Duodenal mucosa (tissue), 2 donors: Measurements from ENCODE around the gene MAU2.

Source experiments
- H3K27ac ChIP-seq: one replicate; pipeline ENCODE4 v1.7.0; 2013; ENCODE audit warnings: low read depth, low read length
- H3K27me3 ChIP-seq, 2 donors: one replicate each; pipeline ENCODE4 v1.7.0; 2013; ENCODE audit warnings: low read length in 2 of 2, control low read depth in 1 of 2; ENCODE audit not compliant: insufficient read depth in 2 of 2, control insufficient read depth in 1 of 2
- H3K36me3 ChIP-seq, 2 donors: one replicate each; pipeline ENCODE4 v1.7.0; 2013; ENCODE audit warnings: low read length in 2 of 2, control low read depth in 1 of 2; ENCODE audit not compliant: insufficient read depth in 2 of 2, control insufficient read depth in 1 of 2
- H3K4me1 ChIP-seq, 2 donors: one replicate each; pipeline ENCODE4 v1.7.0; 2013; ENCODE audit warnings: low read length in 2 of 2, control low read depth in 1 of 2; ENCODE audit not compliant: insufficient read depth in 2 of 2, control insufficient read depth in 1 of 2
- H3K4me3 ChIP-seq, 2 donors: one replicate each; pipeline ENCODE4 v1.7.0; 2013; ENCODE audit warnings: low read length in 2 of 2, low read depth in 1 of 2
- H3K9ac ChIP-seq, 2 donors: one replicate each; pipeline ENCODE4 v1.7.0; 2013; ENCODE audit warnings: low read length in 2 of 2, low read depth in 1 of 2
- H3K9me3 ChIP-seq, 2 donors: one replicate each; pipeline ENCODE4 v1.7.0; 2013; ENCODE audit warnings: low read length in 2 of 2, control low read depth in 1 of 2; ENCODE audit not compliant: control insufficient read depth in 1 of 2

The MAU2 gene

DNA sequence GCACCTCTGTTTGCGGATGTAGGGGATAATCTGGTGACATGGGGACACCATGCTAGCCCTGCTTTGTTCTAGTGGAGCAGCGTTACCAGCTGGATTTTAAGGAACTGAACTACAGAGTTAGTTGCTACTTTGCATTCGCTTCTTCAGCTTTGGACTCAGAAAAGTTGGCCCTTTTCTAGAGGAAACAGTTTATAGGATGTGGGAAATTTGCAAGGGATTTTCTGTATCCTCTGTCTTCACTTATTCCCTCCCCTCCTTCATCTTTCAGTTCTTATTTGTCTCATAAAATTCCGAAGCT lies 87.0 kb downstream of the MAU2 start:
- Histone ChIP-seq H3K36me3 (peaks cover 0 to 4% of the 10 kb centered on the region in 2 donors), H3K27ac (peak overlapping the region; percentile 37), H3K9ac (peak overlapping the region; percentile 40 to 65), H3K9me3 (no peaks in the 10 kb centered on the region), H3K4me3 (peak overlapping the region; percentile 72 to 82), H3K27me3 (no peaks in the 10 kb centered on the region), H3K4me1 (peaks cover 36 to 57% of the 10 kb centered on the region in 2 donors)
